ENCODE measurements around the gene MPHOSPH8. TPM values are rescaled to one million over a fixed set of nuclear protein-coding genes. Genes with fewer than 3 reads are reported as not detected.

The MPHOSPH8 gene
- total and polyA plus RNA-seq, 12 donors = 14.7 to 63.4 (median 32.1) TPM

DNA sequence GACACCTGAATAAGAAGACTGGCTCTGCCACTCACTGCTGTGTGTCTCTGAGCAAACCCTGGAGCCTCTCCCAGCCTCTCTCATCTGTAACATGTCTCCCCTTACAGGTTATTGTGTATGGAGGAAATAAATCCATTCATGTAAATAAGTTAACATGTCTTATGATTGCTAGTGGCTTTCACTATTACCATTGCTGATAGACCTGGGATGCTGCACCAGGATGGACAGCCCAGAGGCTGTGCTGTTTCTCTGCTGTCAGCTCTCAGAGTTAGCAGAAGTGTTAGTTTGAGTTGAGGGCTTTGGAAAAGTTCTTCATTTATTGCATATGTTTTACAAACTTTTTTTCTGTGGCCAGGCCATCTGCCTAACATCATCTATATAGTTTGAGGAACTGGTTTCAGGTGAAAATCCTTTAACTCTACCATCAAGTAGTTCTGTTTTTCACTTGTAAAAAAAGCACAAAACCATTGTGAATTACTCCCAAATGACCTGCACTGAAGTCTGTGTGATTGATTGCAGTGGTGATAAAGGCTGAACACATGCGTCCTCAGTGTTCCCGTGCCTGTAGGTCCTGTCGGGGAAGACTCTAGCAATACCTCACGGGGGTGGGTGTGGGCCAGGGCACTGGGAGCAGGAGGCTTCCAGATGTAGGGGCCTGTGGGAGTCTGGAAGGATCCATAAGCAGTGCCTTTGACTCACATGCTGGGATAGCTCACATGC is 24.6 kb downstream of the MPHOSPH8 start:
- peak in 3 of 7 donors; percentile 25 to 42 (median 37) for DNase-seq
- no peak overlapping the region for H3K27ac ChIP-seq
- intact Hi-C loops (cut with DNase I) = no loop called here
- H3K4me3 ChIP-seq = no peak overlapping the region
- H3K36me3 ChIP-seq (replicated peaks in 1 of 2) = peaks cover 0 to 37% of the 10 kb centered on the region in 2 donors
- no peaks in the 10 kb centered on the region for H3K27me3 ChIP-seq
- H3K4me1 ChIP-seq (replicated peaks in 1 of 2) = no peaks in the 10 kb centered on the region
- WGBS, 4 donors = 14 to 22% (median 17%) methylated on average over 4 of the region's 4 CpGs
- no peaks in the 10 kb centered on the region for H3K9me3 ChIP-seq (replicated peaks in 1 of 3)
- TF ChIP-seq, protein P1, sequence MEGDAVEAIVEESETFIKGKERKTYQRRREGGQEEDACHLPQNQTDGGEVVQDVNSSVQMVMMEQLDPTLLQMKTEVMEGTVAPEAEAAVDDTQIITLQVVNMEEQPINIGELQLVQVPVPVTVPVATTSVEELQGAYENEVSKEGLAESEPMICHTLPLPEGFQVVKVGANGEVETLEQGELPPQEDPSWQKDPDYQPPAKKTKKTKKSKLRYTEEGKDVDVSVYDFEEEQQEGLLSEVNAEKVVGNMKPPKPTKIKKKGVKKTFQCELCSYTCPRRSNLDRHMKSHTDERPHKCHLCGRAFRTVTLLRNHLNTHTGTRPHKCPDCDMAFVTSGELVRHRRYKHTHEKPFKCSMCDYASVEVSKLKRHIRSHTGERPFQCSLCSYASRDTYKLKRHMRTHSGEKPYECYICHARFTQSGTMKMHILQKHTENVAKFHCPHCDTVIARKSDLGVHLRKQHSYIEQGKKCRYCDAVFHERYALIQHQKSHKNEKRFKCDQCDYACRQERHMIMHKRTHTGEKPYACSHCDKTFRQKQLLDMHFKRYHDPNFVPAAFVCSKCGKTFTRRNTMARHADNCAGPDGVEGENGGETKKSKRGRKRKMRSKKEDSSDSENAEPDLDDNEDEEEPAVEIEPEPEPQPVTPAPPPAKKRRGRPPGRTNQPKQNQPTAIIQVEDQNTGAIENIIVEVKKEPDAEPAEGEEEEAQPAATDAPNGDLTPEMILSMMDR (IDR thresholded peaks at IDR 0.05) = no peak
- TF ChIP-seq POLR2A (IDR thresholded peaks at IDR 0.05) = no peak

DNA sequence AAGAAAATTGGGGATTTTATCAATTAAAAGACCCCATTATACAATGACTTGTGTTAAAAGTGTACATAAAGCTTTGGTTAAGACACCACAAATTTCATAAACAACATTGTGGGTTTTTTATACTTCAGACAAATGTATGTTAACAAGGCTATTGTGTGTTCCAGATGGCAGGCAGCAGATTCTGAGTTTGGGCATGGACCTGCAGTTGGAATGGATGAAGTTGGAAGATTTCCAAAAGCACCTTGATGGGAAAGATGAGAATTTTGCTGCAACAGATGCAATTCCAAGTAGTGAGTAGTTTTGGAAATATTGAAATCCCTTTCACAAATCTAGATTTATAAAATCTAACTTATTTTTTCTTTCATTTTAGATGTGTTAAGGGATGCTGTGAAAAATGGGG is 25.4 kb downstream of the MPHOSPH8 start:
- Histone ChIP-seq H3K9me3 (replicated peaks in 1 of 3) (no peaks in the 10 kb centered on the region), H3K36me3 (replicated peaks in 1 of 2) (peaks cover 0 to 45% of the 10 kb centered on the region in 2 donors), H3K4me1 (replicated peaks in 1 of 2) (no peaks in the 10 kb centered on the region), H3K27ac (no peak overlapping the region), H3K4me3 (no peak overlapping the region), H3K27me3 (no peaks in the 10 kb centered on the region)
- DNase-seq = no peak
- no peak for TF ChIP-seq POLR2A (IDR thresholded peaks at IDR 0.05)
- TF ChIP-seq, protein P1 (IDR thresholded peaks at IDR 0.05) = no peak
- intact Hi-C loops (cut with DNase I) = no loop called here

DNA sequence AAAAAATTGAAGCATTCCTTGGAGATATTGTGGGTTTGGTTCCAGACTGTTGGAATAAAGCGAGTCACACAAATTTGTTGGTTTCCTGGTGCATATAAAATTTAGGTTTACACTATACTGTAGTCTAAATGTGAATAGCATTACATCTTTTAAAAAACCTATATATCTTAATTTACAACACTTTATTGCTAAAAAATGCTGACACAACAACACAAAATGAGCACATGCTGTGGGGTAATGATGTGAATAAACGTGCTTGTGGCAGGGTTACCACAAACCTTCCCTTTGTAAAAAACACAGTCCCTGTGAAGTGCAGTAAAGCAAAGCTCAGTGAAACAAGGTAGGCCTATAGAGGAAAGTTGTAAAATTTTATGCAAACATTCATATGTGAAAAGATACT is 27.7 kb downstream of the MPHOSPH8 start:
- no peak for DNase-seq
- Histone ChIP-seq H3K27me3 (no peaks in the 10 kb centered on the region), H3K4me3 (no peak overlapping the region), H3K4me1 (replicated peaks in 1 of 2) (no peaks in the 10 kb centered on the region), H3K27ac (no peak overlapping the region), H3K9me3 (replicated peaks in 1 of 3) (no peaks in the 10 kb centered on the region), H3K36me3 (replicated peaks in 1 of 2) (peaks cover 0 to 60% of the 10 kb centered on the region in 2 donors)
- TF ChIP-seq, protein P1 (IDR thresholded peaks at IDR 0.05) = no peak
- intact Hi-C loops (cut with DNase I) = no loop called here
- WGBS, 4 donors = 88 to 90% (median 89%) methylated on average over 2 of the region's 2 CpGs

DNA sequence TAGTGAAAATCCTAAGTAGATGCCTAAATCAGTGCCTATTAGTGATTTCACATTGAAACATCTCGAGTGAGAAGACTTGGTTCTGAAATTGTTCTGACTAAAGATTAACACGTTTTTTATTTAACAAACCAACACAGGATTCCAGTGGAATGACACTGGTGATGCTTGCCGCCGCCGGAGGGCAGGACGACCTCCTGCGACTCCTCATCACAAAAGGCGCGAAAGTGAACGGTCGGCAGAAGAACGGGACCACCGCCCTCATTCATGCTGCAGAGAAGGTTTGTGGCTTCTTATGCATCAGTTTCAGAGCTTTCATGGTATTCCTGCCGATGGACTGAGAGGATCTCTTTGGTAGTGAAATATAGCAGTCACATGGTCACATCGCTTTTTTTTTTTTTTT is 28.1 kb downstream of the MPHOSPH8 start:
- H3K4me3 ChIP-seq = no peak overlapping the region
- H3K9me3 ChIP-seq (replicated peaks in 1 of 3) = no peaks in the 10 kb centered on the region
- intact Hi-C loops (cut with DNase I) = no loop called here
- peaks cover 0 to 64% of the 10 kb centered on the region in 2 donors for H3K36me3 ChIP-seq (replicated peaks in 1 of 2)
- no peaks in the 10 kb centered on the region for H3K27me3 ChIP-seq
- no peak for DNase-seq
- 92 to 94% (median 94%) methylated on average over 15 of the region's 15 CpGs for WGBS, 4 donors
- no peaks in the 10 kb centered on the region for H3K4me1 ChIP-seq (replicated peaks in 1 of 2)
- no peak overlapping the region for H3K27ac ChIP-seq
- TF ChIP-seq, protein P1 (IDR thresholded peaks at IDR 0.05) = no peak
- TF ChIP-seq POLR2A (IDR thresholded peaks at IDR 0.05) = no peak
